Hematopoietic multipotent progenitor cell treated with erythropoietin and hydrocortisone succinate and interleukin-3 and kit ligand, for 17 days (in vitro differentiated cells): ENCODE results near the gene ZDHHC6.
"Not testable (repeated sequence)": the region's sequence is repeated elsewhere in the genome, so short reads cannot be mapped to it uniquely, and the experiment has no call there.

Experiments used
- DNase-seq: peaks from one replicate; pipeline ENCODE4 v3.0.0-alpha.2; 2015; ENCODE audit warnings: low spot score

ZDHHC6 gene

DNA sequence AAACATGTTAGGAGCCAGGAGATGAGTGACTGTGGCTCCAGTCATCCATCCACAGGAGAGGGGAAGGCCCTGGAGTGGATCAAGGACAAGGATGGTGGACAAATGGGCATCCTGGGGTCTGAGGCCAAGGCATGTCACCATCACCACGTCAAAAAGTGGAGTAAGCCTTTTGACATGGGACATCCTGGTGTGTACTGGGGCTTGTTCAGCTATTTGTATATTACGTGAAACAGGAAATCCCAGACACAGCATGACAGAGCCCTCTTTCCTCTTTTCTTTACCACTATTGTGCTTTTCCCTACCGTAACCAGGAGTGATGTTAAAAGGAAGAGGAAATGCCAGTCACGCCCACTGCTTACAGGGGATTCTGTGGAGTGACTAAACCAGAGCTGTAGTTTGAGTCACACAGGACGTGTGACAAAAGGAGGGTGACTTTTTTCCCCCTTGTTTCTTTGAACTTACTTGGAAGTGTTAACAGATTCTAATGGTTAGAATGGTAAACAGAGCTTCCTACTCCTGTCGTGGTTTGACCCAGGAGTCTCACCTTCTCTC, 57.4 kb downstream of the ZDHHC6 start:
- DNase-seq: no peak

DNA sequence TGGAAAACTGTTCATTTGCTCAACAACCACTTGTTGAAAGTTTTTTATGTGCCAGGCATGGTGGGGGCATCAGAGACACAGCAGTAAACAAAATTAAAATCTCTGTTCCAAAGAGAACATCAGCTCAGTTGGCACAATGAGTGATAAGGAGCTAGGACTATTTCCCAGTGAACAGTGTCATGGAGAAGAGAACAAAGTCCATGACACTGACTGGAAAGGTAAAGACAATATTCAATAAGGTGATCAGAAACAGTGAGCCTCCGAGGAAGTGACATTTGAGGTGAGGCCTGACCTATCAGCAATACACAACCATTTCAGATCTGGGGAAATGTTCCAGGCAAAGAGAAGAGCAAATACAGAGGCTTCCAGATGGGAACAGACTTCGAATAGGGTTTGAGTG, 58.2 kb downstream of the ZDHHC6 start:
- DNase-seq: no peak

DNA sequence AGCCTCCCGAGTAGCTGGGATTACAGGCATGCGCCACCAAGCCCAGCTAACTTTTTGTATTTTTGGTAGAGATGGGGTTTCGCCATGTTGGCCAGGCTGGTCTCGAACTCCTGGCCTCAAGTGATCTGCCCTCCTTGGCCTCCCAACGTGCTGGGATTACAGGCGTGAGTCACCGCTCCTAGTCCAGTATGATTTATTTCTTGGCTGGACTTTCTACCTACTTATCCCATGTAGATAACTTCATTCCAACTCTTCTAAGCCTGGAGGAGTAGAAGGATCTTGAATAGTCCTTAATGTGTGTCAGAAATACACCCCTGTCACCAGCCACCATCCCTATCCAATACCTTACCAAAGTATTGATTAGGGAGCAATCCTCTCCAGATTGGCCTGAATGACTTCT, 58.7 kb downstream of the ZDHHC6 start:
- not testable (repeated sequence) for DNase-seq

DNA sequence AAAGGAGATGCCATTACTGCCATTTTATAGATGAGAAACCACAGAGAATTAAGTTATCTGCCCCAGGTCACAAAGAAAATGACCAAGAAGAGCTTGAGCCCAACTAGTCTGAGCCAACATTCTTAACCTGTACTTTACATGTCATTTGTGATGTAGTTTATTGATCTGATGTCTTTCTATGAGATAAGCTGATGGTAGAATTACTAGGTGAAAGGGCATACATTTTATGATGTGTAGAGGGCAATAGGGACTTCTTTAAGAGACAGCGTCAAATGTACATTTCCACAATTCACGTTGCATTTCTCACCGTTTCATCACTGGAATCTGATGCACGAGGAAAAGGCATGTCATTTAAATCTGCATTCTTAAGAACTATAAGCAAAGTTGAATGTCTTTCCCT, 61.5 kb downstream of the ZDHHC6 start:
- no peak for DNase-seq

DNA sequence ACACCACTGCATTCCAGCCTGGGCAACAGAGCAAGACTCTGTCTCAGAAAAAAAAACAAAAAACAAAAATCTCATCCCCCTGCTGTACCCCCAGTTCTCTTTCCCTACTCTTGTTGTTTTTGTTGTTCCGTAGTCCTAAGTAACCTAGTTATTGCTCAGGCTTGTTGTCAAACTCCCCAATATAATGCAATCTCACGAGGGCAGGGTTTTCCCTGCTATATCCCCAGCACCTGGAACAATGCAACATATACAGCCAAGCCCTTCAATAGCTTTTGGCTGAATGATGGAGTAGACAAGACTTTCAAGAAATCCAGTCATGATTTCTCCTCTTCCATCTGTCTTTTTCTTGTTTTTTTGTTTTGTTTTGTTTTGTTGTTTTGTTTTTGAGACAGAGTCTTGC, 62.6 kb downstream of the ZDHHC6 start:
- no peak for DNase-seq

DNA sequence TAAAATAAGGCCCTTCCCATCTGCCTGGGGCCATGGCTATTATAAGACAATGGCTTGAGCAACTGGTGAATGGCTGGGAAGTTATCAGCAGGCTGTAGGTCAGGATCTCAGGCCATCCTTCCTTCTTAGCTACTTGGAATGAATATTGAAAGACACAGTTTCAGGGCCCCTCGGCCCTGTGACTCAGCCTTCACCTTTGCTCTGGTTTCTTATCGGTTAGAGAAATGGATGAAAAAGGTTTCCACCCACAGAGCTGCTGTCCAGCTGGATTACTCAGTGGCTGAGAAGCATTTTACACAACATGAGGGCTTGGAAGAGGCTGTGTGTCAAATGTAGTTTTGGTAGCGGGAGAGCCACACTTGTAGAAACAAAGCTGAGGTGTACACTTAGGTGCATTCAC, 63.4 kb downstream of the ZDHHC6 start:
- DNase-seq: peak; percentile 47

DNA sequence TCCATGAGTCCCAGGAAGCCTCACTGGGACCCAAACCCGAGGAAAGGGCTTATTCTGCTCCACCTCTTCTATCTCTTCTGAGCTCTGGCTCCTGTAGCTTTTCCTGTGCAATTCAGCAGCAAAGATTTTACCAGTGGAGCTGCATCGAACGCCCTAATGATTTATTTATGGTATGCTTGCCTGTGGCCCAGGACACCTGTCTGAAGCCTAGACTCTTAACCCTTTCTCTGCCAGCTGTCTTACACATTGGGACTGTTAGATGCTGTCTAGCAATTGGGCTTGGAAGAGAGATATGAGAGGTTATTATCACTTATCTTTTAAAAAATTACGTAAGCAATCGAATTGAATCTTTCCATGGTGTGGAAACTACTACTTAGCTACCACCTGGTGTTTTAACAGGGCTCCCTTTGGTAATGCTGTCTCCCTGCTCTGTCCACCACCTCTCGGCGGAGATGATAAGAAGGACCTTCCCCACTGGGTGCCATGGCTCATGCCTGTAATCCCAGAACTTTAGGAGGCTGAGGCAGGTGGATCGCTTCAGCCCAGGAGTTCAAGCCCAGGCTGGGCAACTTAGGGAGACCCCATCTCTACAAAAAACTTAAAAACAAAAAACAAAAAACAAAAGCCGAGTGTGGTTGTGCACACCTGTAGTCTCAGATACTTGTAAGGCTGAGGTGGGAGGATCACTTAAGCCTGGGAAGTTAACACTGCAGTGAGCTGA, 64.0 kb downstream of the ZDHHC6 start:
- no peak for DNase-seq
